ENCODE measurements around the gene AIF1.
"Not testable (repeated sequence)": the region's sequence is repeated elsewhere in the genome, so short reads cannot be mapped to it uniquely, and the experiment has no call there.

AIF1 gene

DNA sequence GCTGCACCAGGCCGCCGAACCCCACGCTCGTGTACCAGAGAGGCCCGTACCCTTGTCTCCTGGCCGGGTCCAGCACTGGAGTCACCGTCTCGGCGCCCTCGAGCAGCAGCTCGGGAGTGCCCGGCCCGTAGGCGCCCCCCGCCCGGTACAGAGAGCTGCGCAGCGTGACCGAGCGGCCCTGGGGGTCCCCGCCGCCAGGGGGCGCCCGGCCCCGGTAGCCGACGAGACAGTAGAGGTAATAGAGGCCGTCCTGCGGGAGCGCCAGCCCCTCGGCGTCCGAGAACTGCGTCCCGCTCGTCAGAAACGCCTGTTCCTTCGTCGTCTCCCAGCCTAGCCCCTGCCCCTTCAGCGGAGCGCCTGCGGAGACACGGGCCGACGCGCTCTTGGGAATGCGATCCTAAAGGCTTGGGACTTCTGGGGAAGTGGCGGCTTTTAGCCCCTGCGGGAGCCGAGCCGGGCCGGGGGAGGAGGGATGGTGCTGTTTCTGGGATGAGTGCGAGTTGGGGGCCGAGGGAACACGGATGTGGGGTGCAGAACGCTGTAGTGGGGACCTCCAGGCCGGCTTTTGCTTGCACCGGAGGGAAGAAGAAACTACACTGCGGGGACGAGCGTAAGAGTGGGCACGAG is 34.1 kb upstream of the AIF1 start:
- DNase-seq (ENCODE audit: low spot score), result peak; percentile 66

DNA sequence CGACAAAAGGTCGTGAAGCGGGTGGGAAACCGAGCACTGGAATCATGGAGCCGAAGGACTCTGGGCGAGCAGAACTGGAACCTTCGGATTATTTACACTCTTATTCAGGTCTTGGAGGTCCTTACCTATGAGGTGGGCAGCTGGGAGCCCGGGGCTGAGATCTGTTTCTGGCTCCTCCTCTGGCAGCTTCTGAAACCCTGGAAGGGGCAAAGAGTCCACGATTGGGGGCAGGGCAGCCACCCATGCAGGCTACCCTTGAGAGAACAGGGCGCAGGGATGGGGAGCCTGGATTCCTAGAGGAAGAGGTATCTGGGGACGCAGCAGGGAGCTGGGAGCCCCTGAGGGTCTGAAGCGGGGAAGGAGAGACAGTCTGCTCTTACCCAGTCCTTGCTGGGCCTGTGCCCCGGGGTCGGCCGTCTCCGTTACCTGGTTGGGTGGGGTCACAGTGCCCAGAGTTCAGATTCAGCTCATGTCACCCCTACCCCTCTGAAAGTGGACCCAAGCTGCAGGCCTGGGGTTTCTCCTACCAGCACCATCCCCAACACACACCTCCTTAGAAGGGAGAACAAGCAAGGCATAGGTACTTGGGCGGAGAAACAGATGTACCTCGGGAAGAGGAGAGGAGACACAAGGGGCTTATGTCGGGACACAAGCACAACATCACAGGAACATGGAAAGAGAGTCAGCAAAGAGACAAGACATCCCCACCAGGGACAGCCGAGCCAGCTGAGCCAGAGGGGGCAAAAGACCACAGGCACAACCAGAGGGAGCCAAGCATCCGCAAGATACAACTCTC is 33.4 kb upstream of the AIF1 start:
- no peak for DNase-seq (ENCODE audit: low spot score)

DNA sequence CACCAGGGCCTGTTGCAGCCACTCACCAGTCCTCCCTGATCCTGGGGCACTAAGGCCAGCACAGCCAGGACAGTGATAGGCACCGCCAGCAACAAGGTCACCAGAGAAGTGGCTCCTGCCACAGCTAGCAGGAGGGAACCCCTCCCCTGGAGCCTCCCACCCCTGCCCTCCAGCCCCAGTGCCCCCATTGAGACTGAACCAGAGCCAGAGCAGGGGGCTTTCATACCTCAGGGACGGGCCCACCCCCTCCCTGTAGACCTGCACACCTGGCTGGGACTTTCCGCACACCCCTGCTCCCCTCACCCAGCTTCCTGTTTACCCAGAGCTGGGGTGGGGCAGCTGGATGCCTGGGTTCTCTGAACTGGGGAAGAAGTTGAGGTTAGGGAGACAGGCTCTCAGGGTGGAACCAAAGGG is 32.8 kb upstream of the AIF1 start, which contains the start of gene LTB:
Gene LTB (minus strand): TSS at position 195 of the 414 bp plus-strand sequence. CDS start 7 bp downstream, at position 188.
- DNase-seq (ENCODE audit: low spot score), result no peak

DNA sequence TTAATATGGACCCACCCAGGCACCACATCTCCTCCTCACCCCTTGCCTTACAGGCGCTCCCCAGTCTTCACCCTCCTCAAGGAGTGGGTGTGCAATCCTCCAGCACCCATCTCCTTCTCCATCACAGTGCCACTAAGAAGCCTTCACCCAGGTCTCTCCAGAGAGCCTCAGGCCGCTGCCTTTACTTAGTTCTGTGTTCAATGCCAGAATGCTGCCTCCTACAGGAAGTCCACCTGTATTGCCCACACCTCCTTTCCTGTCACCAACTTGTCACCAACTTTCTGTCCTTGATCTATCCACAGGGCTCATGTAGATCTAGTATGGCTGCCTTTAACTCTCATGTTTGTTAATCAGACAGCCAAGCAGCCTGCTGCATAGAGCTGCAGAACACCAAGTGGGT is 29.5 kb upstream of the AIF1 start:
- DNase-seq (ENCODE audit: low spot score), result no peak

DNA sequence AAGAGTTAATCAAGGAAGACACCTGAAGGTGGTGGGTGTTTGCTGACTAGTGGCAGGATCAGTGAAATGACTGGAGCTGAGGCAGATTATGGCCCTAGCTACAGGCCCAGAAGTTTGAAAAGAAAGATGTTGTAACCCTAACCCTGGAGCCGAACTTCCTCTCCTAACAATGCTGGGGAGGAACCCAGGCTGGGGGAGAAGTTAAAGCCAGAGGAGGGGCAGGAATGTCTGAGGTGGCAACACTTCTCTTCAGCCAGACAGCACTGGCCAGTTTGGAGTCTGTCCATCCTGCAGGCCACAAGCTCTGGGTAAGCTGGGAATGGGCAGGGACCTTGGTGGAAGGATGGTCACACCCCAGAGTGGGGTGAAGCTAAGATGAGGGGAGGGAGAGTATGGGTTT is 29.0 kb upstream of the AIF1 start, which contains the start of gene LST1:
Gene LST1 (plus strand): TSS at position 270 of the 400 bp plus-strand sequence. CDS start 1,023 bp downstream, outside the sequence.
- DNase-seq (ENCODE audit: low spot score), result peak; percentile 77

DNA sequence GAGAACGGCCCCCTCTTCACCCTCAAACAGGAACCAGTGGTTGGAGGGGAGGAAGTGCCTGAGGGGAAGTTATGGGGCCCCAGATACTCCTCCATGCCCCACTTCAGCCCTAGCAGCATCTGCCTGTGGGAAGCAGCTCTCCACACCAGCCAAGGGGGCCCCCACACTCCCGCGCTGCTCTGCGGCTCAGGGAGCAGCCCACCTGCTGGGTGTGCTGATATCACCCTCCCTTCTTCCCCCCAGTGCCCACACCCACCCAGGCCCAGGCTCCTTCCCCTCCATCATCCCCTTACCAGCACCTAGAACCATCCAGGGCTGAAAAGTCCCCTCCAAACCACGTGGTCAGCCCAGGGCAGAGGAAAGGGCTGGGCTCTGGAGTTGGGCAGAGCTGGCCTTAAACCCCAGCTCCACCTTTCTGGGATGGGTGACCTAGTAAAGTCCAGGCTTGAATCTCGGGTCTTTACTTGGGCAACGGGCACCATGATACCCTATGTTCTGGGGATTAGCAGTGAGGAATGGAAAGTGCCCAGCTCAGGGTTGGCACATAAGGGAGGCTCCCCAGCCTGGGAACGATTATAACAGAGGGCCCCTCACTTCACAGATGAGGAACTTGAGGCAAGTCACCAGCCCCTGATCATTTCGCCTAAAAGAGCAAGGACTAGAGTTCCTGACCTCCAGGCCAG is 28.3 kb upstream of the AIF1 start:
- DNase-seq (ENCODE audit: low spot score), result peak; percentile 58

DNA sequence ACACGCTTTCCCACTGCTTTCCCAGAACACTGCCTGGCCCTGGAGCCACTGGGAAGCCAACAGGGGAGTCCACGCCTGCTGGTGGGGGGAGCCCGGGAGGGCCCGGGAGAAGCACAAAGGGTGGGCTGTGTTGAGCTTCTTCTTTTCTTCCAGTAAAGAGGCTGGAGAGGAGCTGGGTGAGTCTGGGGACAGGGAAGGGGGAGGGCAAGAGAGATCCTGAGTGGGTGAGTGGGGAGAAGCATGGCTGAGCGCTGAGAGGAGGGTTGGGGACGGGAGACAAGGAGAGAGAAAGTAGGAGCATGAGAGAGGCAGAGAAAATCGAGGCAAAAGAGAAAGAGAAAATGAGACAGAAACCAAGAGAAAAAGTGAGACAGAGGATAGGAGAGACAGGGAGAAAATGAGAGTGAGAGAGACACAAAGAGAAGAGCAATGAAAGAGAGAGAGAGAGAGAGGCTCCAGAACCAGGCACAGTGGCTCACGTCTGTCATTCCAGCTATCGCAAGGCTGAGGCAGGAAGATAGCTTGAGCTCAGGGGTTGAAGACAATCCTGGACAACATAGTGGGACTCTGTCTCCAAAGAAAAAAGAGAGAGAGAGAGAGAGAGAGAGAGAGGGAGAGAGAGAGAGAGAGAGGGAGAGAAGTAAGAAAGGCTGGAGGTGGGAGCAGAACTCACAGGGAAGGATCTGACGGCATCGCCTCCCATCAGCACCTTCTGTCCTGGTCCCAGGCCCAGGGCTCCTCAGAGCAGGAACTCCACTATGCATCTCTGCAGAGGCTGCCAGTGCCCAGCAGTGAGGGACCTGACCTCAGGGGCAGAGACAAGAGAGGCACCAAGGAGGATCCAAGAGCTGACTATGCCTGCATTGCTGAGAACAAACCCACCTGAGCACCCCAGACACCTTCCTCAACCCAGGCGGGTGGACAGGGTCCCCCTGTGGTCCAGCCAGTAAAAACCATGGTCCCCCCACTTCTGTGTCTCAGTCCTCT is 26.9 kb upstream of the AIF1 start:
- no peak for DNase-seq (ENCODE audit: low spot score)

DNA sequence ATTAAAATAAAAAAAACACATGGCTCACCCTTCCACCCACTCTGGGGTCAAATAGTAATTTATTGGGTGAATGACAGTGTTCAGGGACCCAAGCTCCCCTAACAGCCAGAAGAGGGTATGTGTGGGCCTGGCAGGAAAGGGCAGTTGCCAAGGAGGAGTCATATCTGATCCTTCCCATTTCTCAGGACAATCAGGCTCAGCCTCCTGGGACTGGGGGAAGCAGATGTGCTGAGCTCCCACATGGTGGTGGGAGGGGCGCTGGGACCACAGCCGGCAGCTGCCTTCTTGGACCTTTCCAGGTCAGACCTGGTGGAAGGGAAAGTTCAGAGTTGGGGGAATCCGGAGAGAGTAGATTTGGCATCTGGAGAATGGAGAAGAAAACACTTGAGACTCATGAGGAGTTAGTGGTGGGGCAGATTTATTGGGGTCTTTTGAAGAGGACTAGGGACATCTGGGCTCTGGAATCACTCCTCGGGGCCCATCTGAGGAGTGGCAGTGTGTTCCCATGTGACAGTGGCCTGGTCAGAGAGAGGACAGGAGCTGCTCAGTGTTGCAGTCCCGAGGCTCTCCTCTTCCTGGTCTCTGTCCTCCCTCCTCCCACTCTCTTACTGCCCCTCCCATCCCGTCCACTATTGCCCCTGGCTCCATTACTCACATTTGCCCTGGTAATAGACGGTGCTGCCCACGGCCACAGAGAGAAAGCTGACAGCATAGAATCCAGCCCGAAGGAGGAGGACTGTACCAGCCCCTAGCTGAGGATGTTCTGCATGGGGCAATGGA is 26.0 kb upstream of the AIF1 start:
- DNase-seq (ENCODE audit: low spot score), result no peak

DNA sequence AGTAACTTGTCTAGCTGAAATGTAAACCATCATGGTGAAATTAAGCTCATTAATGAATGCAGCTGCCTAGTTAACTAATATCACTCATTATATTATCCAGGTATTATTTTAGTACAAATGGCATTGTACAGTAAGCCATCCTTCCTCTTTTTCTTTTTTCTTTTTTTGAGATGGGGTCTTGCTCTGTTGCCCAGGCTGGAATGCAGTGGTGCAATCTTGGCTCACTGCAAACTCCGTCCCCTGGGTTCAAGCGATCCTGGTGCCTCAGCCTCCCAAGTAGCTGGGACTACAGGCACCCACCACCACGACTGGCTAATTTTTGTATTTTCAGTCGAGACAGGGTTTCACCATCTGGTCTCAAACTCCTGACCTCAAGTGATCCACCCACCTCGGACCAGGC is 24.3 kb upstream of the AIF1 start:
- DNase-seq (ENCODE audit: low spot score), result not testable (repeated sequence)

DNA sequence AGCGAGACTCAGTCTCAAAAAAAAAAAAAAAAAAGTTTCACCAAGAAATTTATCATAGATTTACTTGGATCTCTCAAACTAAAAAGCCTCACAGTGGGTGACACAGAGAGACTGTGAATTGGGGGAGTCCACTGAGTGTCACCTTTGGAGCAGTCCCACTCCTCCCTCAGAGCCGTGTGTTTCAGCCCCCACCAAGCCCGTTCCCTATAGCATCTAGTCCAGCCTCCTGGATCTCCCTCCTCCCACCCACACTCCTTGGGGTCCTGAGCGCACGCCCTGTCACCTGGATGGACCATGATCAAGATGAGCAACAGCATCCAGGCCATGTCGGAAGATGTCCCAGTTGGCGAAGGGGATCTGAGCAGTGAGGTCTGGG is 22.6 kb upstream of the AIF1 start:
- no peak for DNase-seq (ENCODE audit: low spot score)

DNA sequence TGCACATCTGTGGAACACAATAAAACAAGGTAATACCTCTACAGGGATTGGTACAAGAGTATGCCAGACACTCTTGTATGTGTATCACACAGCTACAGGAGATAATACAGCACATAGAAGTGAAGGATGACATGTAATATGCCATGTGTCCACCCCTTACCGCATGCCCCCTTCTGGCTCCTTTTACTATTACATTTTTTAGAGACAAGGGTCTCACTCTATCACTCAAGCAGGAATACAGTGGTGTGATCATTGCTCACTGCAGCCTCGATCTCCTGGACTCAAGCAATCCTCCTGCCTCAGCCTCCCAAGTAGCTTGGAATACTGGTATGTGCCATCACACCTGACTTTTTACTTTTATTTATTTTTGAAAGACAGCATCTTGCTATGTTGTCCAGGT is 18.0 kb upstream of the AIF1 start:
- DNase-seq (ENCODE audit: low spot score), result no peak

DNA sequence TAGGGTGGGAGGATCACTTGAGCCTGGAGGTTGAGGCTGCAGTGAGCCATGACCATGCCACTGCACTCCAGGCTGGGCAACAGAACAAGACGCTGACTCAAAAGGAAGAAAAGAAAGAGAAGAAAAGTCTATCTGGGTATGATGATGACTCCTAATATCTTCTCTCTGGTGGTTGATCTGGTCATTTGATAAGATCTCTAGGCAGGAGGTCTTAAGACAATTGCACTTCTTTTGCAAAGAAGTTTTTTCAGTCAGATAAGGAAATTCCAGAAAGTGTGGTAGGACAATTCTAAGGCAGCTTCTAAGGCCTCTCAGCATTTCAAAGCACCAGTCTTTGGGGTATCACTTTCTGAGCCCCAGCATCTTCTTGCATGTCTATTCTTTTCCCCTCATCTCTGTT is 7.7 kb upstream of the AIF1 start:
- no peak for DNase-seq (ENCODE audit: low spot score)

DNA sequence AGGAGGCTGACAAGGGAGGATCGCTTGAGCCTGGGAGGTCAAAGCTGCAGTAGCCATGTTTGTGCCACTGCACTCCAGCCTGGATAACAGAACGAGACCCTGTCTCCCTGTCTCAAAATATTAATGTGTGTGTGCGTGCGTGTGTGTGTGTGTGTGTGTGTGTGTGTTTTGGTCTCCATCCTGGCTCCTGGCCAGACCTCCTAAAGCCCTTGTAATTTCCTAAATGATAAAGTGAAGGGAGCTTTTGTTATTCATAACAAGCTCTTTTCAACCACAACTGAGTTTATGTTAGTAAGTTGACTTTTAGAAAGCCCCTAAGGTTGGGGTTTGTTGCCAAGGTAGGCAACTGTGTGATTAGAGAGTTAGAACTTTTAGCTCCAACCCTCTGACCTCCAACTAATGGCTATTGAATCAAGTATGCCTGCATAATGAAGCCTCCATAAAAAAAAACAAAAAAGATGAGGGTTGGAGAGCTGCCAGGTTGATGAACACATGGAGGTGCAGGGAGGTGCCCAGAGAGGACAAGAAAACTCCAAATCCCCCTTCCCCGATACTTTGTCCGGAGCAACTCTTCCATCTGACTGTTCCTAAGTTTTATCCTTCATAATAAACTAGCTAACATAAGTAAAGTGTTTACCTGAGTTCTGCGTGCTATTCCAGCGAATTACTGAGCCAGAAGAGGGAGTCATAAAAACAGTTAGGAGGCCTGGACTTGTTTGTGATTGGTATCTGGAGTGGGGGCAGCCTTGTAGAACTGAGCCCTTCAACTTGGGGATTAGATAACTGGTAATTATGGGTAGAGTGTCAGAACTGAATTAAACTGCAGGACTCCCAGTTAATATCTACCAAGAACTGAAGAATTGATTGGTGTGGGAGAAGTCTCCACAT is 5.3 kb upstream of the AIF1 start:
- no peak for DNase-seq (ENCODE audit: low spot score)

DNA sequence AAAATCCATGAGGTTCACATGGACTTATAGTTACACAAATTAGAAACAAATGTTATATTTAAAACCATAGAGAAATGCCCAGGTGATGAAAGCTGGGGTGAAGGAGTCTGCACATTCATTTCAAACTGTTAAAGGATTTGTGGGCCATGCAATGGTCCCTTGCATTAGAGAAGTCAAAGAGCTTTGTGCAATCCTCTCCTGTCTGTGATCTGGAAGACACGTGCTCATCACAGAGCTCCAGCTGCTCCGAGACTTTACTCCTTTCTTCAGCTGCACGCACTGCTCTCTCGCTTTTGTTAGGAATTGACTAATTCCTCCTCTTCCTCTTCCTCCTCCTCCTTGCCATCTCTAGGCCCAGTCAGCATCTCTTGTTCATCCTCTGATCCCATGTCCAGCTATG is 4.1 kb upstream of the AIF1 start:
- DNase-seq (ENCODE audit: low spot score), result no peak

DNA sequence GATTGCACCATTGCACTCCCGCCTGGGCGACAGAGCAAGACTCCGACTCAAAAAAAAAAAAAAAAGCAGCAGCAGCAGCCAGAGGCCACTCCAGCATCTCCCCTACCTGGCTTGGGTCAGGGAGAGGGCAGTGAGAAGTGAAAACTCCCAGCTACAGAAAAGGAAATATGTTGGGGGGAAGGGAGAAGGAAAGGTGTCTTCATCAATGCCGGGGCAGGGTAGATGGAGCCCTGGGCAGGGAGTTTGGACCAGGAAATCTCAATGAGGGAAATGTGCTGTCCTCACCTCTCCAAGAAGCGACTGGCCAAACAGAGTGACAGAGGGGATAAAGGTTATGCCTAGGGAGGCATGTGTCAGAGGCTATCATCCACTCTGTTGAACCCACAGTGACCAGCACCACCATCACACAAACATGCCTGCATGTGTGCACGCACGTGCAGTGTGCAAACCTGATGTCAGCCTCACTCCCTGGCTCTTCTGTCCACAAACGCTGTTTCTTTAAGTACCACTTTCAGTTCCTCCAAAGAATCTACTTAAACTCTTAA is 887 bp upstream of the AIF1 start:
- DNase-seq (ENCODE audit: low spot score), result peak; percentile 65

DNA sequence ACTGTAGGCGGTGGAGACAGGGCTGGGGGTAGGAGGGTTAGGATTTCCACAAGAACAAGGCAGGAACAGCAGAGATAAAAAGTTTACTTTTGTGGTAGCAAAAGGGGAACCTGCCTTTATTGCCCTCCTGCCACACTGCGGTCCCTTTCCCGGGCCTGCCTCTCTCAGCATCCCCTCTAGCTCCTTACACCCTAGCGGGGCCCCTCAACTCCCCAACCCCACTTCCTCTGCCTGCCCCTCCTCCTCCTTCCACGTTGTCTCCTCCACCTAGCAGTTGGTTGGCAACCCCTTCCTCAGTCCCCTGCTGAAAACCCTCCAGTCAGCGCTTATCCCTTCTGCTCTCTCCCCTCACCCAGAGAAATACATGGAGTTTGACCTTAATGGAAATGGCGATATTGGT is 714 bp downstream of the AIF1 start:
- peak; percentile 27 for DNase-seq (ENCODE audit: low spot score)

DNA sequence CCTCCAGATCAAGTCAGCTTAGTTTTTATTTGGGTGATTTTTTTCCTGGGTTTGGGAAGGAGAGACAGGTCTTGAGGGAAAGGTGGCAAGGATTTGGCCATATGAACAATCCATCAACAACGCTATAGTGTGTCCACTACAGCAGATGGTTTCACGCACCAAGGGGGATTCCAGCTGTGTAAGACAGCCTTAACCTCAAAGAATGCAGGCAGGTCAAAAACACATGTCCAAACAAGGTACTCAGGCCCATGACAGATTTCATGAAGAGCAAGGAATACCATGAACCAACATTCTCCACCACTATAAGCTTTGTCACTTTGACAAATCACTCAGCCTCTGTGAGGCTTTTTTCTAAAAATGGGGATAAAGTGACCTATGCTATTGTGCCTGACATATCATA is 2.0 kb downstream of the AIF1 start:
- no peak for DNase-seq (ENCODE audit: low spot score)

DNA sequence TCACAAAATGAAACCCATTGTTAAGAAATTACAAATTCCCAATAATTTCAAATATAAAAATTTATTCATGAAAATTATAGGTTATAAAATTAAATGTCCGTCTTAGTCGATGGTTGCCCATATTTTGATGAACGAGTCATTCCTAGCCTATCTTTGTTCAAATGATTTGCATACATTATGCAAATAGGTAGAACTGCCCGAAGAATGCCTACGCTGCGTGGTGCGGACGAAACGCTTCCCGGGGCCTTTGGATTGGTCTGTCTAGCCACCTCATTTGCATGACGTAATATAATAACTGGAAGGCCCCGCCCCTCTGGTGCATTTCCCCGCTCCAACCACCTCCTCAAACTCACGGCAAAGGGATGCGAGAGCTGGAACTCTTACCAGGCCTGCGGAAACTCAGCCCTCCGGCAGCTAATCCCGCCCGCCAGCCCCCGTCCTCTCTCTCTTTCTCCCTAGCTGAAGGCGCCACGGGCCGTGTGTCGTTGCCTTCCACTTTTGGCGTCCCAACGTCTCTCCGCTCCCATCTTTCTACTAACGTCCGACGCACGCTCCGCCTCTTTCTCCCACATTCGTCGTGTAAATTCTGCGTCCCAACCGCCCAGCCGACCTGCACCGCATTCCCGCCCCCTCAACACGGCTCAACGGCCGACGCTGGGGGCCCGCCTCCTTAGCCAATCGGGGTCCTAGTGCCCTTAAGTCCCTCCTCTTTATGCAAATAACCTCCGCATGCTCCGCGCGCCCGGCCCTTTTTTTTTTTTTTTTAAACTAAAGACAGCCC is 5.0 kb downstream of the AIF1 start:
- DNase-seq (ENCODE audit: low spot score), result peak; percentile 99

Measured in pons (tissue), 1 donor.